K562 (cell line): Measurements from ENCODE around the gene GOLGA6L1. TPM values are rescaled to one million over a fixed set of nuclear protein-coding genes. Genes with fewer than 3 reads are reported as not detected.
"Not testable (repeated sequence)": the region's sequence is repeated elsewhere in the genome, so short reads cannot be mapped to it uniquely, and the experiment has no call there.

Experiments
- ATAC-seq: fragments of 200-7000 bp; cut with Tn5 transposase; 3 replicates; pipeline ENCODE4 v1.9.1; 2020; ENCODE audit warnings: moderate library complexity
- BruUV-seq: library from RNA; stranded (reverse); fragments of 400-500 nt; replicated peaks from 2 replicates; lab custom pipeline; 2021; lab: Mats Ljungman, UMichigan
- CTCF ChIA-PET: fragments of 300-600 bp; formaldehyde crosslinking; extraction: SDS; loops from one replicate; lab custom pipeline; 2021; ENCODE audit warnings: low intra/inter-chr PET ratio; lab: Yijun Ruan, JAX
- POLR2A ChIA-PET: fragments of 300-600, 350-650 bp; sonication (Branson Sonifier 250); formaldehyde crosslinking; extraction: SDS; loops from one replicate; lab custom pipeline; 2021; ENCODE audit warnings: antibody characterized with exemption, inconsistent platforms; lab: Yijun Ruan, JAX
- DNase-seq, 4 experiments: peaks; one replicate each; pipeline versions ENCODE4 v3.0.0 to v3.0.0-alpha.2; 2011 to 2018; ENCODE audit warnings: low spot score in 3 of 4, mixed read lengths in 3 of 4; ENCODE audit errors: extremely low read depth in 1 of 4
- FAIRE-seq: peaks from 2 replicates; lab custom pipeline; 2011; peaks lifted over from hg19 to GRCh38; lab: Jason Lieb, UNC
- H2AFZ ChIP-seq: 2 replicates; pipeline ENCODE4 v1.6.0; 2011; ENCODE audit warnings: low read depth, low read length, control low read depth, inconsistent platforms
- H3K27ac ChIP-seq: fragments of 200-600 bp; 3 replicates; pipeline ENCODE4 v1.8.0; 2011; ENCODE audit warnings: low read depth, mild to moderate bottlenecking, control low read depth, inconsistent platforms, low read length, moderate library complexity, mixed read lengths; ENCODE audit errors: extremely low read depth
- H3K27me3 ChIP-seq, 2 experiments: fragments of 300-600 bp in 1 of 2; 2 replicates in 1 of 2; 3 replicates in 1 of 2; pipeline versions ENCODE4 v1.6.0 to v1.8.0; 2011; ENCODE audit warnings: inconsistent platforms in 2 of 2, low read length in 2 of 2, mild to moderate bottlenecking in 1 of 2, mixed read lengths in 1 of 2, moderate library complexity in 1 of 2; ENCODE audit not compliant: control insufficient read depth in 2 of 2, insufficient read depth in 2 of 2
- H3K36me3 ChIP-seq: fragments of 300-600 bp; 3 replicates; pipeline ENCODE4 v1.8.0; 2011; ENCODE audit warnings: mild to moderate bottlenecking, low read length, inconsistent platforms; ENCODE audit not compliant: control insufficient read depth, insufficient read depth
- H3K4me1 ChIP-seq, 2 experiments: fragments of 200-600 bp in 1 of 2; replicated peaks in 1 of 2; 2 replicates in 1 of 2; 3 replicates in 1 of 2; pipeline versions ENCODE4 v1.5.1 to v1.8.0; 2011; ENCODE audit warnings: inconsistent platforms in 2 of 2, low read length in 2 of 2, mild to moderate bottlenecking in 1 of 2, mixed read lengths in 1 of 2, moderate library complexity in 1 of 2; ENCODE audit not compliant: control insufficient read depth in 2 of 2, insufficient read depth in 2 of 2
- H3K4me2 ChIP-seq: 2 replicates; pipeline ENCODE4 v1.6.1; 2011; ENCODE audit warnings: low read length, control low read depth, inconsistent platforms, mixed read lengths; ENCODE audit not compliant: insufficient read depth
- H3K4me3 ChIP-seq: fragments of 200-600 bp; sonication (generic), shearing (Covaris generic); 2 replicates; pipeline ENCODE4 v1.5.1; 2016; ENCODE audit warnings: control low read depth, inconsistent platforms
- H3K79me2 ChIP-seq: fragments of 200-600 bp; 3 replicates; pipeline ENCODE4 v1.8.0; 2011; ENCODE audit warnings: low read length, inconsistent platforms; ENCODE audit not compliant: control insufficient read depth, insufficient read depth
- H3K9ac ChIP-seq, 2 experiments: 2 replicates each; pipeline versions ENCODE4 v1.6.0 to v1.6.1; 2011; ENCODE audit warnings: low read depth in 2 of 2, low read length in 2 of 2, control low read depth in 1 of 2, inconsistent platforms in 1 of 2, mild to moderate bottlenecking in 1 of 2, mixed read lengths in 1 of 2; ENCODE audit not compliant: insufficient read depth in 1 of 2
- H3K9me1 ChIP-seq: one replicate; pipeline ENCODE4 v1.6.0; 2011; ENCODE audit warnings: inconsistent platforms, mild to moderate bottlenecking, low read length, moderate library complexity; ENCODE audit not compliant: control insufficient read depth, insufficient read depth
- H3K9me3 ChIP-seq: replicated peaks from 2 replicates; pipeline ENCODE4 v1.5.1; 2011; ENCODE audit warnings: low read depth, low read length, inconsistent platforms; ENCODE audit not compliant: control insufficient read depth, insufficient read depth
- H4K20me1 ChIP-seq: replicated peaks from 2 replicates; pipeline ENCODE4 v1.6.1; 2011; ENCODE audit warnings: low read length, inconsistent platforms, mixed read lengths; ENCODE audit not compliant: control insufficient read depth, insufficient read depth
- CHCHD3 ChIP-seq: fragments of 250-450 bp; sonication (Bioruptor Pico); IDR thresholded peaks from 2 replicates; pipeline ENCODE4 v2.1.2; 2022; ENCODE audit warnings: mild to moderate bottlenecking
- RFX1 ChIP-seq: fragments of 450-650 bp; IDR thresholded peaks from 2 replicates; pipeline ENCODE4 v1.6.1; 2016; ENCODE audit warnings: mild to moderate bottlenecking, moderate library complexity
- WGBS: fragments of 100-300 bp; shearing (Covaris generic); methylation state at CpG from one replicate; pipeline ENCODE4 v1.1.6; 2016; ENCODE audit warnings: low coverage, mixed read lengths; ENCODE audit not compliant: insufficient coverage; ENCODE audit errors: missing lambda C conversion rate; 5-methylcytosine and 5-hydroxymethylcytosine counted together
- in situ Hi-C: fragments of 300-500 bp; cut with MboI; formaldehyde crosslinking; loops from 4 replicates; pipeline ENCODE4 v1.15.0; 2018; ENCODE audit warnings: inconsistent platforms, mixed read lengths
- intact Hi-C: fragments of 100-400 bp; cut with micrococcal nuclease; formaldehyde crosslinking; loops from 2 replicates; pipeline ENCODE4 v1.14.2; 2022
- polyA plus RNA-seq, 8 experiments: library from polyadenylated mRNA; depleted of rRNA in 4 of 8; stranded (reverse) in 5 of 8; unstranded in 3 of 8; fragments of >200 nt; fragmentation: Nextera tagmentation in 2 of 8; fragmentation: Illumina TruSeq in 1 of 8; extraction: Ambion mirVana in 2 of 8; extraction: Trizol in 1 of 8; gene quantifications; 2 replicates each; pipeline versions ENCODE4 v1.2.1 to v1.2.3, GENCODE V29; 2011 to 2014; ENCODE audit warnings: inconsistent platforms in 1 of 8, missing spikeins in 1 of 8
- total RNA-seq, 7 experiments: library from RNA; depleted of rRNA in 6 of 7; stranded (reverse); fragments of >200 nt in 6 of 7; fragmentation: Illumina TruSeq in 2 of 7; extraction: Trizol in 2 of 7; gene quantifications; 2 replicates each; pipeline versions ENCODE4 v1.2.1 to v1.2.3, GENCODE V29; 2011 to 2021; ENCODE audit warnings: low replicate concordance in 1 of 7
- TF ChIP-seq, protein P1 (sequence below): sonication (generic); formaldehyde crosslinking; IDR thresholded peaks from 2 replicates; pipeline ENCODE4 v1.8.0; 2022; ENCODE audit warnings: mild to moderate bottlenecking, missing genetic modification reagents

GOLGA6L1 gene
- total and polyA plus RNA-seq, 9 of the 15 experiments (the other 6 are each of a cell fraction or from before 2014, with no cell fraction given): not detected

DNA sequence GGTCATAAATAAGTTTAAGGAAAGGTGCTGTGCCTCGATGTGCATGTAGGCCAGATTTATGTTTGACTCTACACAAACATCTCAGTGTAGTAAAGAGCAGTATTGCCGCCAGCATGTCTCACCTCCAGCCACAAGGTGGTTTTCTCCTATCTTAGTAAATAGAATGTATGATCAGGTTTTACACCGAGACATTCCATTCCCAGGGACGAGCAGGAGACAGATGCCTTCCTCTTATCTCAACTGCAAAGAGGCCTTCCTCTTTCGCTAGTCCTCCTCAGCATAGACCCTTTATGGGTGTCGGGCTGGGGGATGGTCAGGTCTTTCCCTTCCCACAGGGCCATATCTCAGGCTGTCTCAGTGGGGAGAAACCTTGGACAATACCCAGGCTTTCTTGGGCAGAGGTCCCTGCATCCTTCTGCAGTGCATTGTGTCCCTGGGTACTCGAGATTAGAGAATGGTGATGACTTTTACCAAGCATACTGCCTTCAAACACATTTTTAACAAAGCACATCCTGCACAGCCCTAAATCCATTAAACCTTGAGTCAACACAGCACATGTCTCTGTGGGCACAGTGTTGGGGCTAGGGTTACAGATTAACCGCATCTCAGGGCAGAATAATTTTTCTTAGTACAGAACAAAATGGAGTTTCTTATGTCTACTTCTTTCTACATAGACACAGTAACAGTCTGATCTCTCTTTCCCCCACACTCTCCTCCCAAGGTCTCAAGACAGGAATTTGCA, 54.5 kb downstream of the GOLGA6L1 start:
- H2AFZ ChIP-seq, H3K4me2 ChIP-seq, ATAC-seq, H3K9me3 ChIP-seq, H3K9ac ChIP-seq, H3K36me3 ChIP-seq, in situ Hi-C loops, FAIRE-seq, H3K27ac ChIP-seq, H4K20me1 ChIP-seq, CTCF ChIA-PET, H3K9me1 ChIP-seq, H3K79me2 ChIP-seq, H3K4me3 ChIP-seq, DNase-seq, BruUV-seq, H3K4me1 ChIP-seq: not testable (repeated sequence)
- peaks cover 4 to 10% of the 10 kb centered on the region in 2 experiments; a peak in 3 of 5 replicates for H3K27me3 ChIP-seq
- POLR2A ChIA-PET: interaction anchor here (1.3 kb wide), 1 partner anchor 27 kb away, joined by 3 read pairs; no protein-coding TSS in a partner anchor
- intact Hi-C loops: loop anchor here (5.0 kb wide), 1 partner anchor 45 kb away; the partner anchor contains the start of gene TUBGCP5
- 1% methylated on average over 6 of the region's 8 CpGs for WGBS

DNA sequence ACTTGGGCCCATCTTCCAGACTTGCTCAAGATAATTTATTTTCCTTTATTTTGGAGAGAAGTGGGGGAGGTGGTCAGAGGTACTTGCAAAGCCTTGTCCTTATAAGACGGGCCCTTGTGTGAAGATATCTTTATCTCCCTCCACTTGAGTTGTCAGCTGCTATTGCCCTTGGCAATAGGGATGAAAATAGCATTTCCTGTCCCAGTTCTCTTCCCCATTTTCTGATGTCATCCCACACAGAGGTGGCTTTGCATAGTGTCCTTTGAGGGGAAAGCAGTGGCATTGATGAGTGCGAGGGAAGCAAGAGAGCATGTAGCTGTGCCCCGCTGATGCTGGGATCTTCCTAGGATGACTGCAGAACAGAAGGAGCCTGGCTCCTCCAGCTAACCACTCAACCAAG, 55.4 kb downstream of the GOLGA6L1 start:
- no peaks in the 10 kb centered on the region for H3K9me3 ChIP-seq
- in situ Hi-C loops: no loop called here
- POLR2A ChIA-PET: interaction anchor here (1.3 kb wide), 1 partner anchor 27 kb away, joined by 3 read pairs; no protein-coding TSS in a partner anchor
- no TSS peak for BruUV-seq
- H4K20me1 ChIP-seq: no peaks in the 10 kb centered on the region
- H3K4me2 ChIP-seq: no peak overlapping the region
- H2AFZ ChIP-seq: no peak overlapping the region
- peak; percentile 16; the same call in 1 of the 2 replicates for TF ChIP-seq RFX1
- TF ChIP-seq, protein P1, sequence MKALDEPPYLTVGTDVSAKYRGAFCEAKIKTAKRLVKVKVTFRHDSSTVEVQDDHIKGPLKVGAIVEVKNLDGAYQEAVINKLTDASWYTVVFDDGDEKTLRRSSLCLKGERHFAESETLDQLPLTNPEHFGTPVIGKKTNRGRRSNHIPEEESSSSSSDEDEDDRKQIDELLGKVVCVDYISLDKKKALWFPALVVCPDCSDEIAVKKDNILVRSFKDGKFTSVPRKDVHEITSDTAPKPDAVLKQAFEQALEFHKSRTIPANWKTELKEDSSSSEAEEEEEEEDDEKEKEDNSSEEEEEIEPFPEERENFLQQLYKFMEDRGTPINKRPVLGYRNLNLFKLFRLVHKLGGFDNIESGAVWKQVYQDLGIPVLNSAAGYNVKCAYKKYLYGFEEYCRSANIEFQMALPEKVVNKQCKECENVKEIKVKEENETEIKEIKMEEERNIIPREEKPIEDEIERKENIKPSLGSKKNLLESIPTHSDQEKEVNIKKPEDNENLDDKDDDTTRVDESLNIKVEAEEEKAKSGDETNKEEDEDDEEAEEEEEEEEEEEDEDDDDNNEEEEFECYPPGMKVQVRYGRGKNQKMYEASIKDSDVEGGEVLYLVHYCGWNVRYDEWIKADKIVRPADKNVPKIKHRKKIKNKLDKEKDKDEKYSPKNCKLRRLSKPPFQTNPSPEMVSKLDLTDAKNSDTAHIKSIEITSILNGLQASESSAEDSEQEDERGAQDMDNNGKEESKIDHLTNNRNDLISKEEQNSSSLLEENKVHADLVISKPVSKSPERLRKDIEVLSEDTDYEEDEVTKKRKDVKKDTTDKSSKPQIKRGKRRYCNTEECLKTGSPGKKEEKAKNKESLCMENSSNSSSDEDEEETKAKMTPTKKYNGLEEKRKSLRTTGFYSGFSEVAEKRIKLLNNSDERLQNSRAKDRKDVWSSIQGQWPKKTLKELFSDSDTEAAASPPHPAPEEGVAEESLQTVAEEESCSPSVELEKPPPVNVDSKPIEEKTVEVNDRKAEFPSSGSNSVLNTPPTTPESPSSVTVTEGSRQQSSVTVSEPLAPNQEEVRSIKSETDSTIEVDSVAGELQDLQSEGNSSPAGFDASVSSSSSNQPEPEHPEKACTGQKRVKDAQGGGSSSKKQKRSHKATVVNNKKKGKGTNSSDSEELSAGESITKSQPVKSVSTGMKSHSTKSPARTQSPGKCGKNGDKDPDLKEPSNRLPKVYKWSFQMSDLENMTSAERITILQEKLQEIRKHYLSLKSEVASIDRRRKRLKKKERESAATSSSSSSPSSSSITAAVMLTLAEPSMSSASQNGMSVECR (CRISPR knock-in tag): no peak
- TF ChIP-seq CHCHD3 (CRISPR knock-in tag): no peak
- no peak overlapping the region for H3K4me3 ChIP-seq
- H3K4me1 ChIP-seq: no peaks in the 10 kb centered on the region; a peak in 1 of 5 replicates
- no peak for ATAC-seq
- intact Hi-C loops: loop anchor here (5.0 kb wide), 1 partner anchor 44 kb away; the partner anchor contains the start of gene TUBGCP5
- no peak for FAIRE-seq
- H3K27me3 ChIP-seq: peaks cover 4 to 7% of the 10 kb centered on the region in 2 experiments; a peak in 3 of 5 replicates
- no peaks in the 10 kb centered on the region for H3K36me3 ChIP-seq
- 7% methylated on average over 3 of the region's 3 CpGs for WGBS
- no peaks in the 10 kb centered on the region for H3K79me2 ChIP-seq
- CTCF ChIA-PET: interaction anchor here (0.6 kb wide), 1 partner anchor 432 kb away, joined by 3 read pairs; no protein-coding TSS in a partner anchor
- no peak for DNase-seq
- H3K9me1 ChIP-seq: no peaks in the 10 kb centered on the region
- H3K9ac ChIP-seq: no peak overlapping the region
- H3K27ac ChIP-seq: no peak overlapping the region
